K562 (cell line): ENCODE results near the gene CNOT6L.

ENCODE experiments used
- BHLHE40 ChIP-seq: IDR thresholded peaks from 2 replicates; pipeline ENCODE4 v1.6.1; 2011; ENCODE audit warnings: low read length, improper control_type of control experiment
- CTCF ChIP-seq, 3 experiments: IDR thresholded peaks in 2 of 3; conservative IDR thresholded peaks in 1 of 3; 2 replicates each; pipeline ENCODE4 v1.5.1; 2011 to 2012; ENCODE audit warnings: low read length in 3 of 3, mild to moderate bottlenecking in 3 of 3, control low read depth in 2 of 3, improper control_type of control experiment in 1 of 3, inconsistent platforms in 1 of 3, low read depth in 1 of 3, mixed read lengths in 1 of 3, moderate library complexity in 1 of 3; ENCODE audit not compliant: insufficient read depth in 2 of 3
- POLR2A ChIP-seq: fragments of 450-650 bp; conservative IDR thresholded peaks from 2 replicates; pipeline ENCODE4 v1.6.1; 2016
- SIX5 ChIP-seq, 2 experiments: IDR thresholded peaks; 2 replicates each; pipeline ENCODE4 v1.6.1; 2011; ENCODE audit warnings: low read length in 2 of 2, borderline replicate concordance in 1 of 2, low read depth in 1 of 2, mild to moderate bottlenecking in 1 of 2, moderate library complexity in 1 of 2; ENCODE audit not compliant: insufficient read depth in 1 of 2
- SMC3 ChIP-seq: conservative IDR thresholded peaks from 2 replicates; pipeline ENCODE4 v1.6.1; 2011; ENCODE audit warnings: low read depth, low read length, improper control_type of control experiment; ENCODE audit not compliant: insufficient read depth
- ZNF224 ChIP-seq: sonication (generic); formaldehyde crosslinking; IDR thresholded peaks from 2 replicates; pipeline ENCODE4 v1.8.0; 2022; ENCODE audit warnings: mild to moderate bottlenecking, missing genetic modification reagents

- no peak for TF ChIP-seq CTCF (IDR thresholded peaks at IDR 0.05 in 2 of 3, conservative IDR thresholded peaks at IDR 0.05 in 1 of 3; ENCODE audit: insufficient read depth in 2 of 3, low read depth in 1 of 3, low read length in 3 of 3)
- TF ChIP-seq POLR2A, result no peak
- no peak for TF ChIP-seq SMC3
- TF ChIP-seq ZNF224 (CRISPR knock-in tag), result no peak
- TF ChIP-seq BHLHE40, result no peak
- no peak for TF ChIP-seq SIX5 (IDR thresholded peaks at IDR 0.05; ENCODE audit: borderline replicate concordance in 1 of 2, insufficient read depth in 1 of 2, low read depth in 1 of 2, low read length in 2 of 2)
These were observed 8.2 kb upstream of the CNOT6L start for GRCh38 chr4:77827343-77827742.
